HTR-8/SVneo (cell line): ENCODE data around the gene PAEP.
"Not testable (repeated sequence)": the region's sequence is repeated elsewhere in the genome, so short reads cannot be mapped to it uniquely, and the experiment has no call there.

Experiments used
- DNase-seq: peaks from one replicate; pipeline ENCODE4 v3.0.0; 2011; ENCODE audit warnings: low spot score, mixed read lengths; ENCODE audit not compliant: insufficient read length
- FAIRE-seq: peaks from 2 replicates; lab custom pipeline; 2011; peaks lifted over from hg19 to GRCh38; lab: Jason Lieb, UNC

The PAEP gene

GRCh38 chr9:135525241-135526088 is 36.1 kb upstream of the PAEP start:
- DNase-seq (no peak), FAIRE-seq (no peak)

- FAIRE-seq, result no peak
- DNase-seq, result no peak
Observed at GRCh38 chr9:135526089-135526729, 35.3 kb upstream of the PAEP start.

- no peak for FAIRE-seq
- DNase-seq, result no peak
Observed at GRCh38 chr9:135526730-135527571, 34.6 kb upstream of the PAEP start.

GRCh38 chr9:135528842-135529435 is 32.6 kb upstream of the PAEP start:
- not testable (repeated sequence) for DNase-seq, FAIRE-seq

- FAIRE-seq, result no peak
- DNase-seq, result no peak
Observed at GRCh38 chr9:135530146-135530545, 31.4 kb upstream of the PAEP start.

GRCh38 chr9:135531096-135531495 is 30.5 kb upstream of the PAEP start:
- DNase-seq, result no peak
- FAIRE-seq, result no peak

GRCh38 chr9:135533113-135533512 is 28.4 kb upstream of the PAEP start:
- no peak for DNase-seq

GRCh38 chr9:135533674-135534073 is 27.9 kb upstream of the PAEP start:
- DNase-seq, result no peak
- no peak for FAIRE-seq

More at GRCh38 chr9:135533113-135533512, 28.4 kb upstream of the PAEP start:
- FAIRE-seq, result no peak

- not testable (repeated sequence) for DNase-seq, FAIRE-seq
Observed at GRCh38 chr9:135534192-135534711, 27.3 kb upstream of the PAEP start.

GRCh38 chr9:135534826-135535225 is 26.7 kb upstream of the PAEP start:
- FAIRE-seq, DNase-seq: not testable (repeated sequence)

- not testable (repeated sequence) for DNase-seq, FAIRE-seq
Observed at GRCh38 chr9:135535631-135536030, 25.9 kb upstream of the PAEP start.

GRCh38 chr9:135536216-135536615 is 25.3 kb upstream of the PAEP start:
- FAIRE-seq, result no peak
- DNase-seq, result no peak

GRCh38 chr9:135543262-135543894 is 18.2 kb upstream of the PAEP start:
- DNase-seq (peak; percentile 34), FAIRE-seq (peak; percentile 16)

GRCh38 chr9:135544981-135545635 is 16.4 kb upstream of the PAEP start:
- no peak for DNase-seq
- no peak for FAIRE-seq

GRCh38 chr9:135545646-135546176 is 15.8 kb upstream of the PAEP start, which contains the start of gene OBP2A:
TSS of gene OBP2A (plus strand) at chr9:135546126. CDS start at chr9:135546181, 55 bp downstream.
- FAIRE-seq, result peak; percentile 91
- DNase-seq, result not testable (repeated sequence)

- not testable (repeated sequence) for DNase-seq, FAIRE-seq
Observed at GRCh38 chr9:135546792-135547617, 14.6 kb upstream of the PAEP start.
